CD4-positive, alpha-beta T cell treated with Interleukin-12 subunit alpha and Interleukin-12 subunit beta, for 1 hour (primary cell): ENCODE data around the gene WSB1.
"Not testable (repeated sequence)": the region's sequence is repeated elsewhere in the genome, so short reads cannot be mapped to it uniquely, and the experiment has no call there.

Source experiments
- DNase-seq: peaks from one replicate; pipeline ENCODE4 v3.0.0-alpha.2; 2020

Gene WSB1

DNA sequence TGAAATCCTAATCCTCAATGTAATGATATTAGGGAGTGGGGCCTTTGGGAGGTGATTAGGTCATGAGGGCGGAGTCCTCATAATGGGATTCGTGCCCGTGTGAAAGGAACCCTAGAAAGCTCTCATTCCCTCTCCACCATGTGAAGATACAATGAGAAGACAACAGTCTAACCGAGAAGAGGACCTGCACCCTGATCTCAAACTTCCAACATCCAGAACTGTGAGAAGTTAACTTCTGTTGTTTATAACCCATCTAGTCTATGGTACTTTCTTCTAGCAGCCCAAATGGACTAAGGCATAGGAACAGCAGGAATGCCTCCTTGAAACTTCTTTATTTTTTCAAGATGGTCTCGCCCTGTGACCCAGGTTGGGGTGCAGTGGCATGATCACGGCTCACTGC lies 24.7 kb downstream of the WSB1 start:
- DNase-seq: no peak

DNA sequence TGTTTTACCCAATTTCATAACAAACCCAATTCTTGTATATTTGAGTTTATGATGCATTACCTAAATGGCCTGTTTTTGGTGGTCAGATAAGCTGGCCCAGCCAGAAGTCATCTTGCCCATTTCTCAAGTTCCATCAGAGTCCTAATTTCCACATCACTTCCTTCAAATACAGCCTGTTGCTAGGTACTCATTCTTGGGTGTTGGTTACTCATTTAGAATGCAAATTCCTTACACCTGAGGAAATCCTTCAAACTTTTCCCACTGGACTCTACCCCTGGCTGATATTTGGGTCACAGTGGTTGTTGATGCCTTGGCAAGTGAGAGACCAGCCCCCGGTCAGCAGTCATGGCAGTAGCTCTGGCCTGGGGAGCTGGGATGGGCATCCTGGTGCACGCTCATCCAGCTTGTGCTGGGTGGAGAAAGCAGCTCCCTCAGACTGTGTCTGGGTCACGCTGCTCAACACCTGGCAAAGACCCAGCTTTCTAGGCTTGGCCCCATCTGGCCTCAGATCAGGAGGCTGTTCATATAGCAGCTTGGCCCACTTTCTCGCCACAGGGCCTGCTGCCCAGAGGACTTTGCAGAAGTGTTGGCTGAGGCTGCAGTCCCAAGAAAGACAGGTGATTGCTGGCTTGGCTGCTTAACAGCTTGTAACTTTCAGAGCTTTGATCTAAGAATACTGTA lies 25.8 kb downstream of the WSB1 start:
- no peak for DNase-seq

DNA sequence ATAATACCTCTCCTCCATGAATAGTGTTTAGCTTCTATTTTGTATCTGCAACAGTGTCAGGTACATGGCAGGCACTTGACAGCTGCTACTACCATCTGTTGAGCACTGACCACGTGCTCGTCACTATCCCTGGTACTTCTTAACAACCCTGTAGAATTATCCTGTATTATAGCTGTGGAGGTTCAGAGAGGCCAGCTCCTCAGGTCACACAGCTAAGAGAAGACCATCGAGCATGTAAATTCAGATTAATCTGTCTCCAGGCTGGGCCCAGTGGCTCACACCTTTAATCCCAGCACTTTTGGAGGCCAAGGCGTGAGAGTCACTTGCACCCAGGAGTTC lies 26.3 kb downstream of the WSB1 start:
- DNase-seq: no peak

DNA sequence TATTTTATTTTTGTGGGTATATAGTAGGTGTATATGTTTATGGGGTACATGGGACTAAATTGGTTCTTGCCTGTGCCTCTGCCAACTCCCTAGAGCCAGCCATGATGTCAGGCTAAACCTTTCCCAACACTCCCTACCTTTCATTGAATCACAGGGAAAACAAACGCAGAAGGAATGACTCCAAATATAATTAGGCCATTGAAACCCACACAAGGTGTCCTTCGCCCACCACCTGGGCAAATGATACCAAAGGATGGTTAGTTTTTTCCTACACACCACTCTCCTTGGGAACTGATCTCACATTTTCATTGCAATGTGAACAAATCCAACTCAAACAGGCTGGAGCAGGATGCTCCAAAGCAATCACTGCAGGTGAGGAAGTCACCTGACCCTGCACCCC lies 27.5 kb downstream of the WSB1 start:
- DNase-seq: no peak

DNA sequence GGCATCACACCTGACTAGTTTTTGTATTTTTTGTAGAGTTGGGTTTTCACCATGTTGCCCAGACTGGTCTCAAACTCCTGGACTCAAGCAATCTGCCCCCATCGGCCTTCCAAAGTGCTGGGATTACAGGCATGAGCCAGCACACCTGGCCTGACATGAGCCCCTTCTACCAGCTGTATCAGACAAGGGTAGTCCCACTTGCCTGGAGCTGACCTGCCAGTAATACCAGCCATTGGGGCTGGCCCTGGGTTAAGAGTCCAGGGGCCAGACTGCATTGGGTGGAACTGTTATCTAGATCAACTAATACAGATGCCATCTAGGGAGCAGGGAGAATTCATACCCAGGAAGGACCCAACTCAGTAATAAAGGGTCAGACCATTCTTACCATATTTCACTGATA lies 28.1 kb downstream of the WSB1 start:
- no peak for DNase-seq

DNA sequence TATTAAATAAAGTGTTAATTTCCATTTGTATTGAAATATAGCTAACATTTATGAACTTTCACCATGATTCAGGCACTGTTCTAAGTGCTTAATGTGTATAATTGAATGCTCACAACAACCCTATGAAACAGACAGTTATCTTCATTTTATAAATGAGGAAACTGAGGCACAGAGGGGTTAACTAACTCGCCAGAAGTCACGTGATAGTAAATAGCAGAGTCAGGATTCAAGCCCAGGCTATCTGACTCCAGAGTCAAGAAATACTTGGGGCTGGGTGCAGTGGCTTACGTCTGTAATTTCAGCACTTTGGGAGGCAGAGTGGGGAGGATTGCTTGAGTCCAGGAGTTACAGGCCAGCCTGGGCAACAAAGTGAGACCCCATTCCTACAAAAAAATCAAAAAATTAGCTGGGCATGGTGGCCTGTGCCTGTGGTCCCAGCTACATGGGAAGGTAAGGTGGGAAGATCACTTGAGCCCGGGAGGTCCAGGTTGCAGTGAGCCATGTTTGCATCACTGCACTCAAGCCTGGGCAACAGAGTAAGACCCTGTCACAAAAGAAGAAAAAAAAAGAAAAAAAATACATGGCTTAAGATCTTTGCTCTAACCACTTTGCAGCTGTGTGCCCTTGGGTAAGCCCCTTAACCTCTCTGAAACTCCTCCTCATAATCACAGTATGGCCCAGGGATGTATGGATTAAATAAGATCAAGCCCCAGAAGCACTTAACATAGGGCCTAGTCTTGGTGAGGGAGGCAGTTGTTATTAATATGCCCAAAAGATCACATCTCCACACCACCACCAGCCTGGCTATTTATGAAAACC lies 29.0 kb downstream of the WSB1 start:
- DNase-seq: no peak

DNA sequence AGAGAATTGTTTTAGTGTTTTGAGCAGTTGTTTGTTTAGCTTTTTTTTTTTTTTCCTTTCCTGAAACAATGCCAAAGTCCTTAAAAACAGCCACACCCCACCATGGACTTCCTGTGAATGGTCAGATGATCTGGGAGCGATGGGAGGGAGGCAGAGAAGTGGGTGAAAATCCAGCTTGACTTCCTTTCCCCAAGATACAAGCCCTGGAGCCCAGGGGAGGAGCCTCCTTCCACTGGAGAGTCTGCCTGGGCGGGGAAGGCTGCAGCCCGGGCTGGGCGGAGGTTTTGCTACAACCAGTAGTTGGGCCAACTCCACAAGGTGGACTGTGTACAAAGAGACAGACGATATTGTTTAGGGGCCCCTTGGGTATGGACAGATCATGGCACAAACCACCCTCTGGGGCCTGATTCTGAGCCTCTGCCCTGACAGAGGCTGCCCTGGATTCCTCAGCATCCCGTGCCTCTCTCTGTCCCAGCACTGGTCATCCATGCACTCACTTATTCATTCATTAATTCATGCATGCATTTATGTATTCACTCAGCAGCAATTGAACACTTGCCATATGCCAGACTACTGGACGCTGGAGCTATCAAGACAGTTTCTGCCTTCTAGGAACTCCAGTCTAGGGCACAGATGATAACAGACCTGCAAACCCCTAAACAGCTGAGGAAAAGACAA lies 29.8 kb downstream of the WSB1 start:
- DNase-seq: no peak

DNA sequence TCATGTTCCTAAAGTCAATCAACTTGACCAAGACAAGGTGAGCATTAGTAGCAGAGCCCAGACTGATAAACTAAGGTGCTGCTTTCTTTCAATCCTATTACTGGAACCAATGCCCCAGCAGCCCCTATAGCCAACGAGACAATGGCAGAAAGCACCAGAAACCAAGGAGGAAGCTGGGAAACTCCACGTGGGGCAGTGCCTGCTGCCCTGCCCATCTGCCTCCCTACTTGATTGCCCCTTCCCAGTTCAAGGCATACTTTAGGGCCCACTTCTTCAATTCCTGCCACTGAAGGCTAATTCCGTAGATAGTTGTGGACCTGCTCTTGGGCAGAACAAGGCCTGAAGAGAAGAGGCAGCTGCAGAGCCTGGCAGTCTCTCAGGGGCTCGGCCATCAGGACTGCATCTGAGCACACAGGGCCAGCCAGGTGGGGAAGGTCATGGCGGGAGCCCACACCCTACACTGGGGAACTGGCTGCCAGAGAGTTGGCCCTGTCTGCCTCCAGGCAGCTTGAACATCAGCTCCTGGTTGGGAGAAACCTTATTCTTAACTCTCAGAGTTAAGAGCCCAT lies 30.9 kb downstream of the WSB1 start:
- no peak for DNase-seq

DNA sequence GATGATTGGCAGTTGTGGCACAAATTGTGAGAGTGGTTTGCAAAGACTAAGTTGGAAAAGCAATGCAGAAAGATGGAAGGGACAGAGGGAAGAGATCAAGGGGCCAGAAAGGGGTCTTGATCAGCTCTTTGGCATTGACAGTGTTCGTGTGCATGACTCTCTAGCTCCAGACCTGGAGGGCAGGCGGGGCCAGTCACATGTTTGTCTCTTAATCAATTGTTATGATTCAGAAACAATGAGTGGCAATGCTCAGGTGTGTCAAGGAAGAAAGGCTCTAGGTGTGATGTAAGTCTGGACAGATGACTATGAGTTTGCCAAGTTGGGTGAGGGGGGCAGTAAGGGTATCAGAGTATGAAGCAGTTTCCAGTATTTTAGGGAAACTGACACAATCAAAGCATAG lies 32.1 kb downstream of the WSB1 start:
- DNase-seq: no peak

DNA sequence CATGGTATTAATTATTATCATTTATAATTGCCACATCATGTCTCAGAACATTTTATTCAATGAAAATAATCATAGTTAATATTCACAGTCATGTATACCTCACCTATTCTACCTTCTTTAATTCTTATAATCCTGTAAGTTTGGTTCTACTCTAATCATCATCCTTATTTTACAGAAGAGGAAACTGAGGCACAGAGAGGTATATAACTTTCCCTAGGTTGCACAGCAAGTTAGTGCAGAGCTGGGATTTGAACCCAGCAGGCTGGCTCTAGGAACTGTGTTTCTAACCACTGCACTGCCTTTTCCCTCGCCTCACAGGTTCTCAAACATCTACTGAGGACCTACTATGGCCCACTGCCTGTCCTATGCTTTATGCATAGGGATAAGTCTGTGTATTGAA lies 32.7 kb downstream of the WSB1 start:
- DNase-seq: no peak

DNA sequence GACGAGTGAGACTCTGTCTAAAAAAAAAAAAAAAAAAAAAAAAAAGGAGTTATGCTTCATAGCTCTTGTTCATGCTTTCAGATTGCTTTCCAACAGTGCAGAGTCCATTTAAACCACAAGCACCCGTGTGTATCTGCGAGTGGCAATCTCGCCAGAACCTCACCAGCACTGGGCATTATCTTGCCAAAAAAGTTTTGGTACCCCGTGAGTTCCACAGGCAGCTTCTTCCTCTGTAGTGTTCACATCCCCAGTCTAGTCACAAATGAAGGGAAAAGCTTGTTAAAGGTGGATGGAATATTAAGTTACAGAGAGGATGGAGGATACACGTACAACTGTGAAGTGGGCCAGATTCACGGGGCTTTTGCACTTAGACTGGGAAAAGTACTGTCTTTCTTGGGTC lies 33.5 kb downstream of the WSB1 start:
- no peak for DNase-seq

DNA sequence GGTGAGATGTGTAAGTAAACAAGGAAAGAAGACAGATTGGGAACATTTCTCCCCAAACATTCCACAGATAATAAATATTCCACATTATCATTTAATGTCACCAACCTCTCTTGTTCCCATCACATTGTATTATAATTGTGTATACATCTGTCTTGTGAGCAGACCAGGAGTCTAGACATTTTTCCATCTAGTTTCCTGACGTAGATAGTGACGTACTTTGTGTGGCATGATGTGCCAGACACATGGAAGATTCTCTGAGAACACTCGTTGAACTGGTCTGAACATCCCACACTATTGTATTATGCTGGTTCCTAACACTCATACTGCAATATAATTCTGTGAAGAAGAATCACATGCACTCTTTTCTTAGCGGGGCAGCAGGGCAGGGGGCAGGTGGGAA lies 34.0 kb downstream of the WSB1 start:
- no peak for DNase-seq

DNA sequence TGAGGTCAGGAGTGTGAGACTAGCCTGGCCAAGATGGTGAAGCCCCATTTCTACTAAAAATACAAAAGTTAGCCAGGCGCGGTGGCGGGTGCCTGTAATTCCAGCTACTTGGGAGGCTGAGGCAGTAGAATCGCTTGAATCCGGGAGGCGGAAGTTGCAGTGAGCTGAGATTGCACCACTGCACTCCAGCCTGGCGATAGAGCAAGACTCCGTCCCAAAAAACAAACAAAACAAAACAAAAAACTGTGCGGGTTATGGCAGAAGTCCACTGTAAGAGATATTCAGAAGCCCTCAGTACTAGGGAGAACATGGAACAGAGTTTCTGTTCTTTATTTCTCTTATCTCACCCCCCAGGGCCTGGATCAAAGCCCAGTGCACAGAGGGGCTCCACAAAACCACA lies 34.8 kb downstream of the WSB1 start:
- DNase-seq: not testable (repeated sequence)

DNA sequence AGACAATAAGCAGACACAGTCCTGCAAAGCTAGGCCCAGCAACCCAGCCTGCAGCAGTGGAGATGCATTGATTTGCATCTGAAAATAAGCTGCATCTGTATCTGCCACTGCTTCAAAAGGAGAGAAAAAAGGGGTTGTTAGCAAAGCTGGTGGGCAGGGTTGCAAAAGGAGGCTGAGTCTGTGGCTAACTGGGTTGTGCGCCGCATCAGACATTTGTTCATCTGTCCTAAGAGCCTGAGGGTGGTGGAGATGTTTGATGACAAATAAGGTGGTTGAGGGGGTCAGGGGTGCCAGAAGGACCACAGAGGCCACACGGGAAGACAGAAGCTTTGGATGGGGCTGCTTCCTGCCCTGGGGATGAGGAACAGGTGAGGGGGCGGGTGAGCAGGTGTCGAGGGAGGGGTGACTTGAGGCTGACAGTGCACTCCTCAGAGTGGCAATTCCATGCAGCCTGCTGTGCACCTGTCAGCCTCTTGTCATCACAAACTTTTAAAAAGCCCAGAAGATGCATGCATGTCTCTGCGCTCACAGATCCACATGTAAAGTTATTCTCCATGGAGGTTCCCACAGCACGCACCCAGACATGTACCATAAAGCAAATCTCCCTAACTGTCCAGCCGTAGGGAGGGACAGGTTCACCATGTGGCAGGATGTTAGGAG lies 35.4 kb downstream of the WSB1 start:
- DNase-seq: no peak

DNA sequence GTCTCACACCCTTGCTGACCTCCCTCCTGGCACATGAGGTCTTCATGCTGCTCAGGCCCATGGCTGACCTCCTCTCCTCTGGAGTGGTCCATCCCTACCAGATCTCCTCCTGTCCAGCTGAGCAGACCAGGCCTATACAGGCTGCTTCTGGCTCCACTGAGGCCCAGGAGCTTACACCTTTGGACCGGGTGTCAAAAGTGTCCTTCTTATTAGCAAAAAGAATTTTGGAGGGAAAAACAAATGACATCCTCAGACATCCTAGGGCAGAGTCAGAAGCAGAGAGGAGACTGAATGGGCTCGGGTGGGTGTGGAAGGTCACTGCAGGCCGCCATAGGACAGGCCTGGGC lies 38.1 kb downstream of the WSB1 start:
- DNase-seq: no peak

DNA sequence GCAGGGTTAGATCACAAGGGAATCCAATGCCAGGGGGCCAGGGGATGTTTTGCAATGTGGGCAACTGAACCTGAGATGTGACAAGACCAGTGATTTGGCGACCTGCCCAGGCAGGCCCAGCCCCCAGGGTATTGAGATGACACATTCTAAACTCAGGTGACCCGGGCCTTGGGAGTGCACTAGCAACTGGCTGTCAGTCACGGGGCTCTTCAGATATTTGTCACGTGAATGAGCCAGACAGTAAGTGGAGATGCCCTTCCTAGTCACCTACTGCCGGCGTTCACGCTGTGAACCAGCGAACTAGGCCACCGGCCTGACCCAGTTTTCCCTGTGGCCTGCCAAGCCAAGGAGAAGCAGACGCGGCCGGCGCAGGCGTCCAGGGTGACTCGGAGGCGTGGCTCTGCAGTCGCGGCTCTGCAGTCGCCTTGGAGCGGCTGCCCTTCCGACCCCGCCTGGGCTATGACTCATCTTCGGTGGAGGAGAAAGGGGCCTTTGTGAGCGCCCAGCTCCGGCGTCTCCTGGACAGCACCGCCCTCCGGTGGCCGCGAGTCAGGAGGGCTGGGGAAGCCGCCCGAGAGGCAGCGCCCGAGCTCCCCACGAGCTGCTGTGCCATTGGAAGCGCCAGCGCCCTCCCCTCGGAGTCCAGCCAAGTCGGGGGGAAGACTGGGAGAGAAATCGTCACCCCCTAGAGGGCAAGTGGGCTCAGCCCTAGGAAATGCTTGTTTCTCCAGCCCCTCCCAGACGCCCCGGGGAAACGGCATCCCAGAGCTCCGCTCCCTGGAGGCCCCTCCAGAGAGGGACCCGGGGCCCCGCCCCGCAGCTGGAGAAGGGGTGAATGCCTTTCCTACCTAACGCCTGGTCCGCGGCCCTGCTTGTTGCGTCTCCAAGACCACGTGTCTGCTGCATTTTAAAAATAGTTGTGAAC lies 38.8 kb downstream of the WSB1 start:
- DNase-seq: peak; percentile 90

DNA sequence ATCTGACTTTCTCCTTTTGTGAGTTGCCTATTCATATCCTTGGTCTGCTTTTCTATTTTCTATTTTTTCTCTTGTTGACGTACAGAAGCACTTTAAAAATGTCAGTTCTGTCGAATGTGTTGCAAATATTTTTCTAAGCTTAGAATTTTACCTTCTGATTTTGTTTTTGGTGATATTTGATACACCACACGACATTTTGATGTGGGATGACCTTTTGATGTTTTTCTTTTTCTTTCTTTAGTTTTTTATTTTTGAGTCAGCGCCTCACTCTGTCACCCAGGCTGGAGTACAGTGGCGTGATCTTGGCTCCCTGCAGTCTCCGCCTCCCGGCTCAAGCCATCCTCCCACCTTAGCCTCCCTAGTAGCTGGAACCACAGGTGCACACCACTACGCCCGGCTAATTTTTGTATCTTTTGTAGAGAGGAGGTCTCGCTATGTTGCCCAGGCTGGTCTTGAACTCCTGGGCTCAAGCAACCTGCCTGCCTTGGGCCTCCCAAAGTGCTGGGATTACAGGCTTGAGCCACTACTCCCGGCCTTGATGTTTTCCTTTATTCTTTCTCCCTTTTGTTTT lies 39.6 kb downstream of the WSB1 start:
- DNase-seq: no peak

DNA sequence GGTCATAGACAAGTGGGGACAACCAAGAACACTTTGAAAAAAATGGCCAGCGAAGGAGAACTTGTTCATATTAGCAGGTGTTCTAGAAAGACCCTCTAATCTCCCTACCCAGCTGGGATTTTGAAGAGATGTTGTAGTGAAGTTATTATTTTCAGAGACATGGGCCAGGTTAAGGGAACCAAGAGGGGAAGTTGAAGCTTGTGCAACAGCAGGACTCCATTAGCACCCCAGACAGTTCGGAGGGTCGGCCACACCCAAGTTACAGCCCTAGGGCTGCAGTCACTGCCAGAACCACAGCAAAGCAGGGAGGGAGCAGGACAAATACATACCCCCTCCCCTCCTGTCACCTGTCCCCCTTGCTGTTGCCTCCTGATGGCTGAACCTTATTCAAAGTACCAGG lies 42.3 kb downstream of the WSB1 start:
- no peak for DNase-seq

DNA sequence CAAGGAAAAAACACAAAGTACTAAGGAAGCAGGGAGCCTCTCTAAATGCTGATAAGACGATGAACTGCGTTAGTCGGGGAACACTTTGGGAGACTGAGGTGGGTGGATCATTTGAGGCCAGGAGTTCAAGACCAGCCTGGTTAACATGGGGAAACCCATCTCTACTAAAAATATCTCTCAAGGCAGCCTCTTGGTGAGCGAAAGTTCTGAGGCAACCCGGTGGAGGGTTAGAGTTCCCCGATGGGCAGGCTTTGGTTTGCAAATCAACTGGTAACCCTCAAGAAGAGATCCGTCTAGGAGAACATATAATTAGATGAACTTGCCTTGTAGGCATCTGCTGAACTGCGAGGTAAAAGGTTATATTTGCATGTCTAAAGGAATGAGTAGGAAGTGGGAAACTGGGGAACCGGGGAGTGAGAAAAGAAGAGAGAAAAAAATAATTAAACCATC lies 44.6 kb downstream of the WSB1 start:
- no peak for DNase-seq

DNA sequence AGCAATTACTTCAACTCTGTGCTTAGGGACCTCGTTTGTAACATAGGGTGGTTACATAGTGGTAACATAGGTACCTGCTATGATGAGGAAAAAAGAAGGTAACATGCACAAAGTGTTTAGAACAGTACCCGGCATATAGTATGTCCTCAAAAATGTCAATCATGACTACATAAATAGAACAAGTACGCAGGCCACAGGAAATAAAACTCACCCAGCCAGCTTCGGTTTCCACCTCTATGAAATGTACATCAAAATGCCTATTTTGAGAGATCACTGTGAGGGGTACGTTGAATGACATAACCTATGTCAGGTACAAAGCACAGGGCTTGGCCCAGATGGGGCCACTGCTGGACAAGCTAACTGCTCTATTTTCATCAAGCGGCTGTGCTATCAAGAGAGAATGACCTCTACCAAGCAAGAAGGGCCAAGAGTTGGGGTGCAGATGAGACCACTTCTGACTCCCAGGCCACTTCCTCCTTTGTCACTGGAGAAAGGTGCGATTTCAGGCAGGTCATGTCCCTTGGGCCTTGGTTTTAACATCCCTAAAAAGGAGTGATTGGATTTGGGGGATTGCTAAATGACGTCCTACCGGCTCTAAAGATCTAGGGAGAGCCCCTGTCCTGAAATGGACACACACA lies 45.4 kb downstream of the WSB1 start:
- no peak for DNase-seq

DNA sequence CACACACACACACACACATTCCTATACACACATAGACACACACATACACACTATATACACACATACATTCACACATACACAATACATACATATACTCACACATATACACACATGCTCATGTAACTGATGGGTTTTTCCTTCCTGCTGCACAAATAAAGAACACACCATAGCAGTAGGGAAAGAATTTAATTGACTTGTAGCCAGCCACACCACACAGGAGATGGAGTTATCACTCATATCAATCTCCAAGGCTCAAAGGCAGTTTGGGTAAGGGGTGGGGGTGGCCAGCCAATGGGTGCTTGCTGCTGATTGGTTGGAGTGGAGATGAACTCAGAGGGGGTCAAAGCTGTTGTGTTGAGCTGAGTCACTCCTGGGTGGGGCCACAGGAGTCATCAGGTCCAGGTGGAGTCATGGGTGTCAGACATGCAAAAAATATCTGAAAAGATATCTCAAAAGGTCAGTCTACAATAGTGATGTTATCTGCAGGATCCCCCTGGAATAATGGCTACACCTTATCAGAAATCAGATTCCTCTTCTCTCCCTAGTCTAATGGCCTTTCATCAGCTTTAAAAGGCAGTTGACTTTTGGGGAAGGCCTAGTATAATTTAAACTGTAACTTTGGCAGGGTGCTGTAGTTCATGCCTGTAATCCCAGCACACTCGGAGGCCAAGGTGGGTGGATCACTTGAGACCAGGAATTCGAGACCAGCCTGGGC lies 46.1 kb downstream of the WSB1 start:
- no peak for DNase-seq
